ENCODE results near the gene ZNF432.

The ZNF432 gene

GRCh38 chr19:52007806-52008557 lies 40.7 kb downstream of the ZNF432 start, which contains the start of gene ZNF615:
TSS of gene ZNF615 (minus strand) at chr19:52008211. CDS start at chr19:52003711, 4,500 bp downstream.
- peak; percentile 79 for DNase-seq (ENCODE audit: low read depth)

GRCh38 chr19:52007451-52007805 lies 41.2 kb downstream of the ZNF432 start:
- DNase-seq (ENCODE audit: low read depth), result no peak

- no peak for DNase-seq (ENCODE audit: low read depth)
Measured at GRCh38 chr19:51994048-51994644, 54.5 kb downstream of the ZNF432 start.

GRCh38 chr19:51993422-51993821 lies 55.2 kb downstream of the ZNF432 start:
- DNase-seq (ENCODE audit: low read depth), result no peak

GRCh38 chr19:51986309-51987291 lies 62.0 kb downstream of the ZNF432 start, which contains the start of gene ZNF350:
TSS of gene ZNF350 (minus strand) at chr19:51986840. CDS start at chr19:51974360, 12,480 bp downstream.
- DNase-seq (ENCODE audit: low read depth), result peak; percentile 65

GRCh38 chr19:51983361-51983760 lies 65.3 kb downstream of the ZNF432 start:
- no peak for DNase-seq (ENCODE audit: low read depth)

Measured in stimulated activated CD8-positive, alpha-beta memory T cell treated with anti-CD3 and anti-CD28 coated beads, Interleukin-7, amount 100 ng/mL, for 24 hours (primary cell).